Measurements from ENCODE around the gene IFI27L1.
"Not testable (repeated sequence)": the region's sequence is repeated elsewhere in the genome, so short reads cannot be mapped to it uniquely, and the experiment has no call there.

The IFI27L1 gene

GRCh38 chr14:94048691-94049624 lies 32.2 kb upstream of the IFI27L1 start:
- no peak for DNase-seq

GRCh38 chr14:94049625-94050023 lies 31.5 kb upstream of the IFI27L1 start:
- no peak for DNase-seq

GRCh38 chr14:94050231-94050880 lies 30.8 kb upstream of the IFI27L1 start:
- DNase-seq, result no peak

- DNase-seq, result no peak
Observed at GRCh38 chr14:94051115-94051514, 30.0 kb upstream of the IFI27L1 start.

- DNase-seq, result no peak
Observed at GRCh38 chr14:94051779-94052178, 29.3 kb upstream of the IFI27L1 start.

GRCh38 chr14:94052199-94052598 lies 28.9 kb upstream of the IFI27L1 start:
- DNase-seq, result no peak

- no peak for DNase-seq
Observed at GRCh38 chr14:94052662-94053061, 28.4 kb upstream of the IFI27L1 start.

- DNase-seq, result no peak
Observed at GRCh38 chr14:94054401-94054800, 26.7 kb upstream of the IFI27L1 start.

- DNase-seq, result no peak
Observed at GRCh38 chr14:94054936-94055335, 26.2 kb upstream of the IFI27L1 start.

GRCh38 chr14:94056579-94057308 lies 24.4 kb upstream of the IFI27L1 start:
- no peak for DNase-seq

- DNase-seq, result no peak
Observed at GRCh38 chr14:94058128-94058673, 22.9 kb upstream of the IFI27L1 start.

- DNase-seq, result no peak
Observed at GRCh38 chr14:94058674-94059138, 22.4 kb upstream of the IFI27L1 start.

- DNase-seq, result no peak
Observed at GRCh38 chr14:94059998-94060397, 21.1 kb upstream of the IFI27L1 start.

- DNase-seq, result no peak
Observed at GRCh38 chr14:94062344-94062940, 18.7 kb upstream of the IFI27L1 start.

- no peak for DNase-seq
Observed at GRCh38 chr14:94066089-94066676, 14.9 kb upstream of the IFI27L1 start.

- not testable (repeated sequence) for DNase-seq
Observed at GRCh38 chr14:94072076-94072475, 9.0 kb upstream of the IFI27L1 start.

- no peak for DNase-seq
Observed at GRCh38 chr14:94074534-94074933, 6.6 kb upstream of the IFI27L1 start.

GRCh38 chr14:94075008-94075407 lies 6.1 kb upstream of the IFI27L1 start:
- DNase-seq, result no peak

- DNase-seq, result no peak
Observed at GRCh38 chr14:94077111-94077821, 3.8 kb upstream of the IFI27L1 start.

GRCh38 chr14:94077823-94078222 lies 3.3 kb upstream of the IFI27L1 start:
- DNase-seq, result no peak

GRCh38 chr14:94079891-94080620 lies 1.1 kb upstream of the IFI27L1 start:
- no peak for DNase-seq
